Measurements from ENCODE around the gene RMRP. TPM values are rescaled to one million over a fixed set of nuclear protein-coding genes. Genes with fewer than 3 reads are reported as not detected.
"Not testable (repeated sequence)": the region's sequence is repeated elsewhere in the genome, so short reads cannot be mapped to it uniquely, and the experiment has no call there.

RMRP gene
- total RNA-seq, 1 donor from 2014 or later, result 8,462 TPM

GRCh38 chr9:35618325-35618727 lies 39.5 kb downstream of the RMRP start, which contains the start of gene CD72:
Gene CD72, minus strand, starts transcription at chr9:35618413. Its CDS starts 110 bp downstream, at chr9:35618303.
- no peaks in the 10 kb centered on the region for H3K27me3 ChIP-seq
- peaks cover 13% of the 10 kb centered on the region for H3K4me1 ChIP-seq
- no peak for DNase-seq (ENCODE audit: extremely low spot score in 2 of 2)
- H3K36me3 ChIP-seq, result no peaks in the 10 kb centered on the region
- intact Hi-C loops (cut with DNase I), result no loop called here
- no peaks in the 10 kb centered on the region for H3K9me3 ChIP-seq
- peak within 1 kb of the TSS; percentile 36 to 43 for H3K4me3 ChIP-seq
- no peak within 1 kb of the TSS for H3K27ac ChIP-seq
- no peak for TF ChIP-seq POLR2A (IDR thresholded peaks at IDR 0.05)
- TF ChIP-seq POLR2AphosphoS5 (IDR thresholded peaks at IDR 0.05; ENCODE audit: insufficient read depth in 1 of 2, low read depth in 1 of 2), result no peak

GRCh38 chr9:35617548-35617947 lies 40.3 kb downstream of the RMRP start:
- H3K4me3 ChIP-seq, result peak overlapping the region in 1 of 2 donors; percentile 43
- TF ChIP-seq POLR2AphosphoS5 (IDR thresholded peaks at IDR 0.05; ENCODE audit: insufficient read depth in 1 of 2, low read depth in 1 of 2), result no peak
- TF ChIP-seq POLR2A (IDR thresholded peaks at IDR 0.05), result no peak
- TF ChIP-seq, protein P1, sequence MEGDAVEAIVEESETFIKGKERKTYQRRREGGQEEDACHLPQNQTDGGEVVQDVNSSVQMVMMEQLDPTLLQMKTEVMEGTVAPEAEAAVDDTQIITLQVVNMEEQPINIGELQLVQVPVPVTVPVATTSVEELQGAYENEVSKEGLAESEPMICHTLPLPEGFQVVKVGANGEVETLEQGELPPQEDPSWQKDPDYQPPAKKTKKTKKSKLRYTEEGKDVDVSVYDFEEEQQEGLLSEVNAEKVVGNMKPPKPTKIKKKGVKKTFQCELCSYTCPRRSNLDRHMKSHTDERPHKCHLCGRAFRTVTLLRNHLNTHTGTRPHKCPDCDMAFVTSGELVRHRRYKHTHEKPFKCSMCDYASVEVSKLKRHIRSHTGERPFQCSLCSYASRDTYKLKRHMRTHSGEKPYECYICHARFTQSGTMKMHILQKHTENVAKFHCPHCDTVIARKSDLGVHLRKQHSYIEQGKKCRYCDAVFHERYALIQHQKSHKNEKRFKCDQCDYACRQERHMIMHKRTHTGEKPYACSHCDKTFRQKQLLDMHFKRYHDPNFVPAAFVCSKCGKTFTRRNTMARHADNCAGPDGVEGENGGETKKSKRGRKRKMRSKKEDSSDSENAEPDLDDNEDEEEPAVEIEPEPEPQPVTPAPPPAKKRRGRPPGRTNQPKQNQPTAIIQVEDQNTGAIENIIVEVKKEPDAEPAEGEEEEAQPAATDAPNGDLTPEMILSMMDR (IDR thresholded peaks at IDR 0.05), result no peak
- peaks cover 13% of the 10 kb centered on the region for H3K4me1 ChIP-seq
- H3K27ac ChIP-seq, result no peak overlapping the region
- no peaks in the 10 kb centered on the region for H3K9me3 ChIP-seq
- DNase-seq (ENCODE audit: extremely low spot score in 2 of 2), result no peak
- H3K36me3 ChIP-seq, result no peaks in the 10 kb centered on the region
- no peaks in the 10 kb centered on the region for H3K27me3 ChIP-seq
- intact Hi-C loops (cut with DNase I), result no loop called here

- Histone ChIP-seq H3K27ac (no peak overlapping the region), H3K4me1 (peaks cover 13% of the 10 kb centered on the region), H3K4me3 (peak overlapping the region; percentile 36 to 43), H3K9me3 (no peaks in the 10 kb centered on the region), H3K27me3 (no peaks in the 10 kb centered on the region), H3K36me3 (no peaks in the 10 kb centered on the region)
- TF ChIP-seq POLR2AphosphoS5 (IDR thresholded peaks at IDR 0.05; ENCODE audit: insufficient read depth in 1 of 2, low read depth in 1 of 2) (peak in 1 of 2 donors; percentile 31), POLR2A (IDR thresholded peaks at IDR 0.05) (no peak)
- TF ChIP-seq, protein P1 (IDR thresholded peaks at IDR 0.05), result no peak
- no peak for DNase-seq (ENCODE audit: extremely low spot score in 2 of 2)
- intact Hi-C loops (cut with DNase I), result no loop called here
Observed at GRCh38 chr9:35616681-35617459, 40.9 kb downstream of the RMRP start.

- DNase-seq (ENCODE audit: extremely low spot score in 2 of 2), result no peak
- H3K4me1 ChIP-seq, result peaks cover 13% of the 10 kb centered on the region
- H3K9me3 ChIP-seq, result no peaks in the 10 kb centered on the region
- no peaks in the 10 kb centered on the region for H3K27me3 ChIP-seq
- intact Hi-C loops (cut with DNase I), result no loop called here
- H3K36me3 ChIP-seq, result no peaks in the 10 kb centered on the region
- no peak overlapping the region for H3K27ac ChIP-seq
- no peak overlapping the region for H3K4me3 ChIP-seq
- TF ChIP-seq, protein P1 (IDR thresholded peaks at IDR 0.05), result no peak
- no peak for TF ChIP-seq POLR2AphosphoS5 (IDR thresholded peaks at IDR 0.05; ENCODE audit: insufficient read depth in 1 of 2, low read depth in 1 of 2)
- no peak for TF ChIP-seq POLR2A (IDR thresholded peaks at IDR 0.05)
Observed at GRCh38 chr9:35615981-35616680, 41.7 kb downstream of the RMRP start.

DNA sequence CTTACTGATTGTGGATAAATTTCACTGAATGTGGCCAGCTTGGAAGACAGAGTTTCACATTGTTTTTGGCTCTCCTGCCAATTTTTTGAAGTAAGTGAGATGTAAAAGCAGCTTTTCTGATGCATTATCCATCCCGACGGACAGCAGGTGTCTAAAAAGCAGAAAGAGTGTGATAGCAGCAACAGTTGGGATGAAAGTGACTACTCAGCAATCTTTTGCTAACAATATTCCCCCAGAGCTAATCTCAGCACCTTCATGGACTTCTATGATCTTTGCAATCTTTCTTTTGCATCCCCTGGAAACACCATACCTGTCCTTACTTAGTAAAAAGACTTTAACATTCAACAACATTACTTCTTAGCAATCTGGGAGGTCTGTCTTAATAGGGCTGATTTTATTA lies 45.0 kb downstream of the RMRP start:
- H3K9me3 ChIP-seq, result no peaks in the 10 kb centered on the region
- H3K4me1 ChIP-seq, result peaks cover 13% of the 10 kb centered on the region
- intact Hi-C loops (cut with DNase I), result no loop called here
- DNase-seq (ENCODE audit: extremely low spot score in 2 of 2), result no peak
- TF ChIP-seq, protein P1 (IDR thresholded peaks at IDR 0.05), result no peak
- TF ChIP-seq POLR2A (IDR thresholded peaks at IDR 0.05) (no peak), POLR2AphosphoS5 (IDR thresholded peaks at IDR 0.05; ENCODE audit: insufficient read depth in 1 of 2, low read depth in 1 of 2) (no peak)
- peaks cover 0 to 21% of the 10 kb centered on the region in 2 donors for H3K36me3 ChIP-seq
- no peak overlapping the region for H3K27ac ChIP-seq
- H3K4me3 ChIP-seq, result no peak overlapping the region
- no peaks in the 10 kb centered on the region for H3K27me3 ChIP-seq

DNA sequence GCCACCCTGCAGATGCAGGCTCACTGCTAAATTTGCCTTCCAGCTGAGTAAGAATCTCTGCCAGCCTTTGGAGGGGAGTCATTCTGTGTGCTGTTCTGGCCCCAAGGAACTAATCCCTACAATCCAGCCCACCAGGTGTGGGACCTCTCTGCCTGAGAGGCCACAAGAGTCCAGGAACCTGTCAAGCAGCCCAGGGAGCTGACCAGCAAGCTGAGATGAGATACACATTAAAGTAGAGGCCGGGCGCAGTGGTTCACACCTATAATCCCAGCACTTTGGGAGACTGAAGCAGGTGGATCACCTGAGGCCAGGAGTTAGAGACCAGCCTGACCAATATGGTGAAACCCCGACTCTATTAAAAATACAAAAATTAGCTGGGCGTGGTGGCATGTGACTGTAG lies 45.8 kb downstream of the RMRP start:
- H3K27ac ChIP-seq; H3K4me3 ChIP-seq; H3K9me3 ChIP-seq; intact Hi-C loops (cut with DNase I); H3K27me3 ChIP-seq; DNase-seq (ENCODE audit: extremely low spot score in 2 of 2): not testable (repeated sequence)
- Histone ChIP-seq H3K36me3 (peaks cover 0 to 27% of the 10 kb centered on the region in 2 donors), H3K4me1 (peaks cover 10% of the 10 kb centered on the region)

All from vagina (tissue), 2 donors.